NB4 (cell line): ENCODE results near the gene SMURF1.
"Not testable (repeated sequence)": the region's sequence is repeated elsewhere in the genome, so short reads cannot be mapped to it uniquely, and the experiment has no call there.

Source experiments
- CTCF ChIP-seq: IDR thresholded peaks from one replicate; pipeline ENCODE4 v1.5.1; 2012; ENCODE audit warnings: low read depth, low read length
- MYC ChIP-seq: IDR thresholded peaks from 2 replicates; pipeline ENCODE4 v1.6.1; 2011; ENCODE audit warnings: low read depth, low read length
- POLR2A ChIP-seq: IDR thresholded peaks from 2 replicates; pipeline ENCODE4 v1.6.1; 2011; ENCODE audit warnings: mild to moderate bottlenecking; ENCODE audit not compliant: insufficient read length; ENCODE audit errors: extremely low read depth
- TF ChIP-seq, protein P1 (sequence below): IDR thresholded peaks from 2 replicates; pipeline ENCODE4 v1.6.1; 2011; ENCODE audit warnings: low read depth, low read length

DNA sequence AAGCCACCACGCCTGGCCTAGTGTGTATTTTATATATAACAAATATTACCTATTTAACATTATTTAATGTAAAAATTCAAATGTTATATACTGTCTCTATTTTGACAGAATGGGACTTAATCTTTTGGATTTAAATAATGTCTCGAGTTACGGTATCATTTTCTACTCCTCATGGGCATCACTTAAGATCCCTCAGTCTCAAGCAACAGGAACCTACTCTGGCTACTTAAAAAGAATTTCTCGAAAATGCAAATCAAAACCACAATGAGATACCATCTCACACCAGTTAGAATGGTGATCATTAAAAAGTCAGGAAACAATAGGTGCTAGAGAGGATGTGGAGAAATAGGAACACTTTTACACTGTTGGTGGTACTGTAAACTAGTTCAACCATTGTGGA, 19.8 kb upstream of the SMURF1 start:
- not testable (repeated sequence) for TF ChIP-seq CTCF, POLR2A, MYC
- TF ChIP-seq, protein P1, sequence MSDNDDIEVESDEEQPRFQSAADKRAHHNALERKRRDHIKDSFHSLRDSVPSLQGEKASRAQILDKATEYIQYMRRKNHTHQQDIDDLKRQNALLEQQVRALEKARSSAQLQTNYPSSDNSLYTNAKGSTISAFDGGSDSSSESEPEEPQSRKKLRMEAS: not testable (repeated sequence)
